Kidney capillary endothelial cell (primary cell): ENCODE data around the gene DISC1.

Experiments used
- DNase-seq: peaks from one replicate; pipeline ENCODE4 v3.0.0-alpha.2; 2018; ENCODE audit warnings: low spot score

Gene DISC1

GRCh38 chr1:231860221-231861088, 233.9 kb downstream of the DISC1 start:
- no peak for DNase-seq

- no peak for DNase-seq
These were observed 235.2 kb downstream of the DISC1 start for GRCh38 chr1:231861541-231862481.

DNA sequence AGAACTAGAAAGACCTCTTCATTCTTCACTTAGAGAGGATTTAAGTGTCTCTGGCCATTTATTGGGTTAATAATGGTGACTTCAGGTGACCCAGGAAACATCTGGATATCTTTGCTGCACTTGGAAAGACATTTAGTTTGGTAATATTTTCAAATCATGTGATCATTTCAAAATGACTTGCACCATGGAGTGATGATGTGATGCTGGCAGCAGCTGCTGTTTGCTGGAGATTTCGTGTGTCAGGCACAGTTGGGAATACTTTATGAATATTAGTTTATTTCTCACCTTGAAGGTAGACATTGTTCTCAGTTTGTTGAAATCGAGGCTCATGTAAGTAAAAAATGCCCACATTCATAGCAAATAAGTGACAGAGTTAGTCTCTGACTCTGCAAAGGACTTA, 236.0 kb downstream of the DISC1 start:
- no peak for DNase-seq

GRCh38 chr1:231865331-231865730, 238.7 kb downstream of the DISC1 start:
- no peak for DNase-seq

DNA sequence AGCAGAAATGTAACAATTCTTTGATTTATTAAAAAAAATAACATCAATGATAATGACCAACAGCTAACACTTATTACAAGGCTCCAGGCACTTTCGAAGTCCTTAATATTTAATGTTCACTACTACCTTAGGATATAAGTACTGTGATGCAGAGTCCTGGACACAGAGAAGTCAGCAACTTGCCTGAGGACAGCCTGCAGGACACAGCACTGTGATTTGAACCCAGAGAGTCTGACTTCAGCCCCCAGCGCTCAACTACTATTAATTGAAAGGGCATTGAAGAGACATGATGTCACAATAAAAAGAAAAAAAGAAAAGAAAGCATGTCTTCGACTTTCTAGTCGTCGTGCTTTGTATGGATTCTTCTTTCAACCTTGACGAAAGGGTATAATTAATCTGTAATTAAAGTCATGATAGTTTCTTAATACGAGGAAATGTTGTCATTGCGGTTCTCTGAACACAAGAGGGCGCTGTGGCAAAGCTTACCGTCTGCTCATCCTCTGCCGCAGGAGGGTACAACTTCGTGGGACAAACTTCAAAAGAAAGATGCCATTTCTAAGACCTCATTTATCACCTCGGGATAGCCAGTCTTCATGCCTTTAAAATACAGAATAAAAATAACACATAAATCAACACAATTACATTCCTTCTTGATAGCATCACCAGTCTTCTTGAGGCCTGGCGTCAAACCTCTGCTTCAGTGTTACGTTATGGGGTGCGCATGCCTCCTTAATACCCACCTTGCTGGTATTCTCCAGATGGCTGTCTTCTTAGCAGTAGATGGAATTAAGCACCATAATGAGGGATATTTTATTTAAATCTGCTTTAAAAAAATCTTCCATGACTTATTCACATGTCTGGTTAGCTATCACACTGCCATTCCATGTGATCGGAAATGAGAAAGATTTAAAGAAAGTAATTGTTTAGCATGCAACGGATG, 240.1 kb downstream of the DISC1 start:
- DNase-seq: peak; percentile 60

GRCh38 chr1:231867607-231868006, 241.0 kb downstream of the DISC1 start:
- no peak for DNase-seq

GRCh38 chr1:231869364-231869763, 242.8 kb downstream of the DISC1 start:
- DNase-seq: no peak

- DNase-seq: no peak
These were observed 244.9 kb downstream of the DISC1 start for GRCh38 chr1:231871471-231871870.

GRCh38 chr1:231871878-231872277, 245.3 kb downstream of the DISC1 start:
- DNase-seq: no peak

- peak; percentile 38 for DNase-seq
These were observed 245.9 kb downstream of the DISC1 start for GRCh38 chr1:231872461-231872910.

- DNase-seq: no peak
These were observed 252.1 kb downstream of the DISC1 start for GRCh38 chr1:231878737-231879136.

DNA sequence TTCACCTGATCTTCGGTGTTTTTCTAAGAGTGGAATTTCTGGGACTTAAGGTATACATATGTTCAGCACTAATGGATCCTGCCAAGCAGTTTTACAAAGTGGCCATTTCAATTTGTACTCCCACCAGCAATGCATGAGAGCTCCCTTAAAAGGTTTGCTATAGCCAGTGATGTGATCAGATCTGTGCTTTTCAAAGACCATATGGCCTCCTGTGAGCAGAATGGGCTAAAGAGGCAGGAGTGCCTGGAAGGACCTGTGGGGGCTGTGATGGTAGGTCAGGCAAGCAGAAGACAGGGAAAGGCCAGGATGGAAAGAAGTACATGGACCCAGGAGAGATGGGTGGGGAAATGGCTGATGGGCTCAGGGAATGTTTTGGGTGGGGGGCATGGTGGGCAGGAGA, 252.7 kb downstream of the DISC1 start:
- DNase-seq: no peak

DNA sequence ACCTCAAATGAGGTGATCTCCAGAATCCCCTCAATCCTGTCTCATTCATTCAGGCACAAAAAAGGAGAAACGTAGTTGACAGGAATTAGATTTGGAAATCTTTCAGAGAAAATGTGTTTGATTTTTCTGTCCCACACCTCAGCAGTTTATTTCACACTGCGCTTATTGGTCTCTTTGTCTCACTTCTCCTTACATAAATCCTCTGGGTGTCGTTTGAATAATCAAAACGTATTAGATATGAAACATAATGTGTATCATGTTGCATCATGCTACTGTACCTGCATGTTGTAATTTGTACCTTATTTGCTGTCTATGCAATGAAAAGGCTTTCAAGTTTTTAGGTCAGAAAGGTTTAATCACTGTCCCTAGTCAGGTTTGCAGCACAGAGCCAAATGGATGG, 255.7 kb downstream of the DISC1 start:
- no peak for DNase-seq

GRCh38 chr1:231882790-231883189, 256.2 kb downstream of the DISC1 start:
- DNase-seq: no peak

DNA sequence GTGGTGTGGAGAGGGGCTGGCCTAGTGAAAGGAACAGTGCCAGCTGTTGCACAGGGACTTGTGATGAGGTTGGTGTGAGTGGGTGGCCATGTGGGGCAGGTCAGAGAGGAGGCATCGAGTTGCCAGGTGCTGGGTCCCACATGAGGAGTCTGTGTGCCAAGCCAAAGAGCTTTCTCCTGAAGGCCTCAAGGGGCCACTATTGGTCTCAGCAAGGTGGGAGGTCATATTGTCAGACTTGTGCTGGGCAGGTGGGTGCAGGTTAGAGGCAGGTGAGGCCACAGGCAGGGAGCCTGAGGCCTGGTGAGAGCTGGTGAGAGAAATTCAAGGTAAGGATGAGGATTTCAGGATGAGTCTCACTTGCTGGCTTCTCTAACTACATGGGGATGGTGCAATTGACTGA, 256.8 kb downstream of the DISC1 start:
- DNase-seq: no peak

DNA sequence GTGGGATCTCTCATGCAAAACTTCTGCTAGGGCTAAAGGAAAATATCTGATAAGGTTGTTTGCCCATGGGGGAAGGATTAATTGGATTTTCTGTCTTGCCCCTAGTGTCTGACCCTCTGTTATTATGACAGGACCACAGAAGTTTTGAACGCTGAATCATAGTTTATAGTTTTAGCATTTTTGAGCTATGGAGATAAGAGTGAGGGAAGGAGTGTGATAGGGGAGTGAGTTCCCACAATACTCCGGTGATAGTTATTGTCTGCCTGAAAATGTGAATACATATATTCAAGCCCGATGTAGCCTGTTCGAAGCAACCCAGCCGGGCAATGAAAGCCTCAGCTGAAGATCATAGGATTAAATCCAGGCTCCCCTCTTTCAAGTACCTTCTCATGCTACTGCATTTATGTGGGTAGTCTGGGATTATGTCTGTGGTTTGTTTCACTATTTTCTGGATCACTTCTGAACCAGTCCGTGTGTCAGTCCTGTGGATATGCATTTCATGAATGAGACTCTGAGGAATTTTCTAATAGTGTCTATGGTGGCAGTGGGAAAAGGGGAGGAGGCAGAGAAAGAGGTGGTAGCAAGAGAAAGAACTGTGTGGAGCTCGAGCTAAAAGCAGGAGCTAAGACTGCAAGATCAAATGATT, 258.7 kb downstream of the DISC1 start:
- no peak for DNase-seq

GRCh38 chr1:231887166-231887565, 260.6 kb downstream of the DISC1 start:
- DNase-seq: no peak

DNA sequence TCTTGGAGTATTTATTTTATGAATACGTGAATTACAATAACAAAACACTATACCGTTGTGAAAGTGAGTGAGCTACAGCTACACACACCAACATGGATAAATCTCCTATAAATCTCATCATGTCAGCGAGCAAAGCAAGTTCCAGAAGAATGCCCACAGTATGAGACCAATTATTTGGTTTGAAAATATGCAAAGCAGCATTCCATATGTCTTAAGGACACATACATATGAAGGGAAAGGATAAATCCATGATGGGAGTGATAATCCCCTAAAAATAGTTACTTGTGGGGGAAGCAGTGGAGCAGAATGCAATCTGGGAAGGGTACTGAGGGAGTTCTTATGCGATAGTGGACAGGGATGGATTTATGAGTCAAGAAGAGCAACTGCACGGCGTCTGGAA, 261.3 kb downstream of the DISC1 start:
- DNase-seq: no peak

DNA sequence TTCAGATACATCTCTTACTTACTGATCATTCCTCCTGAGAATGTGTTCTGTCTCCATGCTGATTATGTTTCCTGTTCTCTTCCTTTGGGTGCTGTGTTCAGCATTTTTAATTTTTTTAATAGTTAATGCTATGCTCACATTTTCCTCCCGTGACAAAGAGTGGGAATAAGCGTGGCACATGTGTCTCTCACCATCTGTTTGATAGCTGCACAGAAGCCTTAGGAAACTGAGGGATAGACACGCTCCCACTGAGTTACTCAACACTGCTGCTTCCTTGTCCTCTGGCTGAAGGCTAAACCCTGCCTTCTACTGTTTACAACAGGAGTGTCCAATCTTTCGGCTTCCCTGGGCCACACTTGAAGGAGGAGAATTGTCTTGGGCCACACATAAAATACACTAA, 264.2 kb downstream of the DISC1 start:
- DNase-seq: no peak

GRCh38 chr1:231893400-231894102, 267.0 kb downstream of the DISC1 start:
- DNase-seq: no peak

DNA sequence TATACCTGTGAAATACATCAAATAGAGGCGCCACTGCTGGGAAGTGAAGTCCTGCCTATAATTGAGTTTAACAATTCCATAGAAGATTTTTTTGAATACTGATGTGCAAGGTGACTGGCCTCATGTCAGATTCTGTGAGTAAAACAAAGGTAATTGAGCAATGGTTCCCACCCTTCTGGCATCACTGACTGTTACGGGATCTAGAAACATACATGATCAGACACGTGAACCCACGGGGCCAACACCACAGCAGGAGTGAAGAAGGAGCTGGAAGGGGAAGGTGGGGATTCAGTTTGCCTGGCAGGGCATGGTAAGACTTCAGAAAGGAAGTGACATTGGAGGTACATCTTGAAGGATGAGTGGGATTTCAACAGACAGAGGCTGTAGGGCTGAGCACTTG, 270.2 kb downstream of the DISC1 start:
- DNase-seq: no peak
